NB4 (cell line): ENCODE data around the gene AKT1.

Experiments
- DNase-seq: peaks from one replicate; pipeline ENCODE4 v3.0.0; 2010; ENCODE audit warnings: low read depth
- H3K4me3 ChIP-seq: one replicate; pipeline ENCODE4 v1.5.1; 2011; ENCODE audit warnings: mild to moderate bottlenecking, low read depth, low read length, moderate library complexity
- CTCF ChIP-seq: IDR thresholded peaks from one replicate; pipeline ENCODE4 v1.5.1; 2012; ENCODE audit warnings: low read depth, low read length
- MAX ChIP-seq: IDR thresholded peaks from 2 replicates; pipeline ENCODE4 v1.6.1; 2011; ENCODE audit warnings: low read depth, low read length
- MYC ChIP-seq: IDR thresholded peaks from 2 replicates; pipeline ENCODE4 v1.6.1; 2011; ENCODE audit warnings: low read depth, low read length
- POLR2A ChIP-seq: IDR thresholded peaks from 2 replicates; pipeline ENCODE4 v1.6.1; 2011; ENCODE audit warnings: mild to moderate bottlenecking; ENCODE audit not compliant: insufficient read length; ENCODE audit errors: extremely low read depth

The AKT1 gene

GRCh38 chr14:104824353-104824997 is 28.9 kb upstream of the AKT1 start:
- no peak for TF ChIP-seq MYC
- TF ChIP-seq MAX, result no peak
- TF ChIP-seq POLR2A, result no peak
- TF ChIP-seq CTCF, result no peak

DNA sequence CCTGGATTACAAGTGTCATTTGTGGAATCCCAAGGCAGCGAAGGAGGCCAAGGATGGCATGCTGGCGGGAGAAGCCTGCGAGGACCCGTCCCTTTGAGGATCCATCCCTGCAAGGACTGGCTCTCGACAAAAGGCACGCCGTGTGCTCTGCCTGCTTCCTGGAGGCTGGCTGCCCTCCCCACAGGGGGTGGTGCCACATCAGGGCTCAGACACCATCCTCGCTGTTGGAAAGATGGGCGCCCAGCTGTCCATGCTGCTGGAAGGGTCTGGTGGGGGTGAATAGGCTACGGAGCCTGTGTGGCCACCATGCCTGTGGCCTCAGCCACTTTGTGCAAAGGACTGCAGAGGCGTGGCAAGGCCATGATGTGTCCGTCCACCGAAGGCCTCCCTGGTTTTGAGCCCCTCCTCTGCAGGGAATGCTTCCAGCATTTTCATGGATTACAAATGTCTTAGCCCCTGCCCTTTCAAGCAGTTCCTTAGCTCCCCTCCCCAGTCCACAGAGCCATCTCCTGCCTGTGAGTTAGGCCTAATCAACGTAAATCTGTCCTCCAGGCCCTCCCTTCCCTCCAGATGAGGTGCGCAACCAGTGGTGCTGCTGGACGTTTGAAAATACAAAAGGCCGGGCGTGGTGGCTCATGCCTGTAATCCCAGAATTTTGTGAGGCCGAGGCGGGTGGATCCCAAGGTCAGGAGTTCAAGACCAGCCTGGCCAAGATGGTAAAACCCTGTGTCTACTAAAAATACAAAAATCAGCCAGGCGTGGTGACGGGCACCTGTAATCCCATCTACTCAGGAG is 27.5 kb upstream of the AKT1 start:
- DNase-seq, result no peak
- H3K4me3 ChIP-seq, result no peak overlapping the region
- TF ChIP-seq CTCF (no peak), MAX (no peak), MYC (no peak), POLR2A (no peak)

More at GRCh38 chr14:104824353-104824997, 28.9 kb upstream of the AKT1 start:
- no peak overlapping the region for H3K4me3 ChIP-seq
- DNase-seq, result no peak

DNA sequence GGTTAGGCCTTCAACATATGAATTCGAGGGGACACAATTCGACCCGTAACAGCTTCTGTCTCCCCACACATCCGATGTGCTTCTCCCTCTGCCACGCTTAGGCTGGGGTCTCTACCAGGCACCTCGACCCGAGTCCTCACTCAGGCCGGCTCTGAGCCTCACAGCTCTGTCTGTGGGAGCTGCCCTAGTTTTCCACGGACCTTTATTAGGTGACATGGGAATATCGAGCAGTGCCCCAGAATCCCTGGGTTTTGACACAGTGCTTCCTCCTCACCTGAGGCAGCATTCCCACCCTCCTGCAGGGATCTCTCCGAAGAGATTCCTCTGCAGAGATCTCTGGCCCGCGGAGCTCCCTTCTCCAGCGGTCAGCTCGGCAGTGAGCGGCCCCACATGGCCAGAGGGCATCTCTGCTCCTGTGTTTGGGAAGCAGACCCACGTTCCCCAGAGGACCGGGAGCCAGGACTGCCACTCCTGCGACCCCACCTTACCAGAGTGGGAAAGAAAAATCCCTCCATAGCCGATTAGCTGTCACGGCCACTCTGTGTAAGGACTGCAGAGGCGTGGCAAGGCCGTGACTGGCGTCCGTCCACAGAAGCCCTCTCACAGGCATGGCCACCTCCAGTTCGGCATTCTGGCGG is 26.5 kb upstream of the AKT1 start:
- no peak for DNase-seq
- TF ChIP-seq CTCF, result no peak
- TF ChIP-seq MYC, result no peak
- no peak for TF ChIP-seq POLR2A
- TF ChIP-seq MAX, result no peak

GRCh38 chr14:104821229-104821945 is 25.8 kb upstream of the AKT1 start:
- H3K4me3 ChIP-seq, result no peak overlapping the region
- no peak for TF ChIP-seq MAX
- no peak for TF ChIP-seq POLR2A
- no peak for TF ChIP-seq CTCF
- DNase-seq, result no peak

More for the DNA sequence above, 26.5 kb upstream of the AKT1 start:
- H3K4me3 ChIP-seq, result no peak overlapping the region

GRCh38 chr14:104820669-104821228 is 25.2 kb upstream of the AKT1 start:
- no peak for DNase-seq
- H3K4me3 ChIP-seq, result no peak overlapping the region
- TF ChIP-seq MAX, result no peak
- TF ChIP-seq MYC, result no peak
- no peak for TF ChIP-seq CTCF
- no peak for TF ChIP-seq POLR2A
